IPS-NIHi7 (cell line): ENCODE data around the gene CCNK.

Source experiments
- DNase-seq: peaks from one replicate; pipeline ENCODE4 v3.0.0; 2012; ENCODE audit warnings: mixed read lengths; ENCODE audit errors: extremely low spot score

The CCNK gene

DNA sequence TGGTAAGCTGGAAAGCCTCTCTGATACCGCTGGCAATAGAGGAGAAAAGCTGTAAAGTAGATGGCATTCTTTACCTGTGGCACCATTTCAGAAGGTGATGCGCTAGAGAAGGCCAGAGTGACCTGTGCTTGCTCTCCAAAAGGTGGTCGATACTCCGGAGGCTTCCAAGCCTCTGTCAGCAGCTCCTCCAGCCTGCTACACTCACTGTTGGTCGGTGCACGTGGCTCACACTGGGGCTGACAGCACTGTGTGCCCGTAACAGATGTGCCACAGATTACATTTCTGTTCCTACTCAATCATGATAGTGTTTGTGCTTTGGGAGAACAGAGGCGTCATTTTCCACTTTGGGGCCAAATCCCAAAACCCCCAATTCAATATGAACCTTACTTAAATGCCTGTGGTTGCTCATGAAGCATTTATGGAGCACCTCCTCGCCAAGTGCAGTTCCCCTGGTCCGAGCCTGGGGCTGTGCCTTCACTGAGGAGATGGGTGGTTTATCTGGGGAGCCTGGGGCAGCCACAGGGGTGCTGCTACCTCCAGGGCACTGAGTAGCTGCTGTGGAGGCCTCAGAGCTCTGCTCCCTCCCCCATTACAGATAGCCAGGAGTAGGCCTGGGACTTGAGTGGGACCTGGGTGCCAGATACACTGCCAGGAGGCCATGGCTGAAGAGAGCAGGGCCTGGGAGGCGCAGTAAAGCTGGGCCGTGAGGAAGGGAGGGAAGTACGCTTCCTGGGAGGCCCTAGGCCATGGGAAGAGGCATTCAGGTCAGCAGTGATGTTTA is 26.8 kb downstream of the CCNK start:
- DNase-seq: no peak

- peak; percentile 55 for DNase-seq
Observed at GRCh38 chr14:99508896-99509629, 27.9 kb downstream of the CCNK start.

DNA sequence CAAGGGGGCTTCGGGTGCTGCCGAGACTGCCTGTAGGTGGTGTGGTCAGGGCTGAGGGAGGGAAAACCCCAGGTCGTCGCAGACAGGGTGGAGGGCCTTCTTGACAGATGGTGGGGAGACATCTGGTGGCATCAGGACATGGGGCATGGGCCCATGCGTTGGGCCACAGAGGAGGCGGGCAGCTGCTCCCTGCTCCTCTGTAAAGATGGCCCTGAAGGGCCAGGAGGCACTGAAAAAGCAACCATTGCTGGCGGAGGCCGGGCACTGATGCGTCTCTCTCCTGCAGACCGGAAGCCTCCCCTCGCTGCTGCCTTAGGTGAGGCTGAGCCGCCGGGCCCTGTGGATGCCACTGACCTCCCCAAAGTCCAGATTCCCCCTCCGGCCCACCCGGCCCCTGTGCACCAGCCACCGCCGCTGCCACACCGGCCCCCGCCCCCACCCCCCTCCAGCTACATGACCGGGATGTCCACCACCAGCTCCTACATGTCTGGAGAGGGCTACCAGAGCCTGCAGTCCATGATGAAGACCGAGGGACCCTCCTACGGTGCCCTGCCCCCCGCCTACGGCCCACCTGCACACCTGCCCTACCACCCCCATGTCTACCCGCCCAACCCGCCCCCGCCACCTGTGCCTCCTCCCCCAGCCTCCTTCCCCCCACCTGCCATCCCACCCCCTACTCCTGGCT is 28.8 kb downstream of the CCNK start:
- peak; percentile 10 for DNase-seq

DNA sequence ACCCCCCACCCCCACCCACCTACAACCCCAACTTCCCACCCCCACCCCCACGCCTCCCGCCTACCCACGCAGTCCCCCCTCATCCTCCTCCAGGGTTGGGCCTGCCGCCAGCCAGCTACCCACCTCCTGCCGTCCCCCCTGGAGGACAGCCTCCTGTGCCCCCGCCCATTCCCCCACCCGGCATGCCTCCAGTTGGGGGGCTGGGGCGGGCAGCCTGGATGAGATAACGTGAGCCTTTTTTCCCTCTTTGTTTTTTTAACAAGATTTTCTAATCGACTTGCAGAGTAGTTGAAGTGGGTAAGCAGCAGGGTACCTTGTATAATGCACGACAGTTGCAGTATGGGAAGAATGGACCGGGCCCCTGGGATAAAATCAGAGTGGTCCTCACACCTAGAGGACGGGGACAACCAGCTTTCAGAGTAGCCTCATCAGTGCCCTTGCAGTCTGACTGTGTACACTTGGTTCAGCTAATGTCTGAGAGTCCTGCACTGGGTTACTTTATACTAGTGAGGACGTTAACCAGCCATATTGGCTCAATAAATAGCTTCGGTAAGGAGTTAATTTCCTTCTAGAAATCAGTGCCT is 29.4 kb downstream of the CCNK start:
- no peak for DNase-seq

DNA sequence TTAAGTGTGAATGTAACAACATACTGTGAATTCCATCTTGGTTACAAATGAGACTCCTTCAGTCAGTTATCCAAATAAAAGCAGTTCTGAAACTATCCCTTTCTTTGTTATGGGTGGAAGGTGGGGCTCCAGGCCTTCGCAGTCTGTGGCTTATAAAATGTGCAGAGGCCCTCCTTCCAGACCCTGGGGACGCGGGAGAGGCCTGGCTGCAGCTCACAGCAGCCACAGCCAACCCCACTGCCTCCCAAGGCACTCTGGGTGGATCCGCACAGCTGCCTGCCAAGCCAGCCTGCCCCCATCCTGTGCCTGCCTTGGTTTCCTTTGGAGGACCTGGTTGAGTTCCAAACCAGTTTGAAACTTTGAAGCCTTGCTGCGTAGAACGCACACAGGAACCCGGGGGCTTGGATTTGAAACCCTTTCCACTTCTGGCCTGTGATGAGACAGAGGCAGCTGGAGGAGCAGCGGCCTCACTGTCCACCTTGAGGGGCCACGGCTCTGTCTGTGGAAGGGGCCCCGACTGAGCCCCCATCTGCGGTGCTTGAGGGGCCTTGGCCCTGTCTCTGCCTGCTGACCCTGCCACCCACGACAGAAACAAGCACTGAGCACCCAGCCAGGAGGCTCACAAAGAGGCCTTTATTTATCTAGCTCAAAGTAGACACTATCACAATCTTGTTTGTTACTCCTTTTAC is 30.4 kb downstream of the CCNK start:
- DNase-seq: no peak

- DNase-seq: no peak
Observed at GRCh38 chr14:99512110-99512449, 30.9 kb downstream of the CCNK start.

DNA sequence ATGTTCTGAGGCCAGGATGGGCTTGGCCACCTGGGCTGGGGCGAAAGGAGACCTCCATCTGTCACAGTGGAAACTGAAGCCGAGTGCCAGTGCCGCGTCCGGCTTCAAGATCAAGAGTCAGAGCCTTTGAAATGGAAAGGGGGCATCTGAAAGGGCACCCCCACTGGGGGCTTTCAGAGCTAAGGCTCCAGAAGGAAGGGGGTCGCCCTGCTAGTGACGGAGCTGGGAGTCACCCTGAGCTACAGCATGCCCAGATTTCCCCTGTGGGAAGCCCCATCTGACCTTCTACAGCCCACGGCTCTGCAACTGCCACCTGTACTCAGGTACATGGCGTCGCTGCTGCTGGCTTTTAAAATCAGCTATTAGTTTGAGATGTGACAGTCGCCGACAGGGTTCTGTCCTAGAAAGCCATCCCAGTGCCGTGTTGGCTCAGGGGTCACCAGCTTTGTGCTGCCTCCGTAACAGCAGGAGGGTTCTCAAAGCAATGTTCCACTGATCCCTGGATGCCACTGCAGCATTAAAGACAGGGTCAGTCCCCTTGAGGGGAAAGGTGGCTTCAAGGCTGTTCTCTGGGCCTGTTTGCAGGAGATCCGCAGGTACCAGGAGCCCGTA is 31.5 kb downstream of the CCNK start:
- DNase-seq: no peak

DNA sequence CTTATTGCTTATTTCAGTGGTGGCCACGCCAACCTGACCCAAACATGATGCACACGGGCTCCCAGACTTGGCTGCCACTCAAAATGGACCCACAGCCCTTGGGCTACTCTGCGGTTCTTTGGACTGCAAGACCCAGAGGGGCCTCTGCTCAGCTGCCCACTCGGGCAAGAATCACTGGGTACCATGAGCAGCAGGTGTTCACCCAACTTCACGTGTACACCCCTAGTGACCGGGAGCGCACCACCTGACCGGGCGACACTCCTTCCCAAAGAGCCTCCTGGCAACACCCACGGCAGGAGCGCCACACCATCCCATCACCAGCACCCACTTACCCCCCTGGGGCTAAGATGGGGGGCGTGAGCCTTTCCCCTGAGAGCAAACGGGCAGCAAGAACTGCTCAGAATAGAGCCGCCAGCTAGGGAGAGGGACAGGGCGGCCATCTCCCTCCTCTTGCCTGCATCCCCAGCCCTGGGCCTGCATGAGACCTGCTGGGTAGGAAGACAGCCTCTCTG is 32.0 kb downstream of the CCNK start:
- no peak for DNase-seq

DNA sequence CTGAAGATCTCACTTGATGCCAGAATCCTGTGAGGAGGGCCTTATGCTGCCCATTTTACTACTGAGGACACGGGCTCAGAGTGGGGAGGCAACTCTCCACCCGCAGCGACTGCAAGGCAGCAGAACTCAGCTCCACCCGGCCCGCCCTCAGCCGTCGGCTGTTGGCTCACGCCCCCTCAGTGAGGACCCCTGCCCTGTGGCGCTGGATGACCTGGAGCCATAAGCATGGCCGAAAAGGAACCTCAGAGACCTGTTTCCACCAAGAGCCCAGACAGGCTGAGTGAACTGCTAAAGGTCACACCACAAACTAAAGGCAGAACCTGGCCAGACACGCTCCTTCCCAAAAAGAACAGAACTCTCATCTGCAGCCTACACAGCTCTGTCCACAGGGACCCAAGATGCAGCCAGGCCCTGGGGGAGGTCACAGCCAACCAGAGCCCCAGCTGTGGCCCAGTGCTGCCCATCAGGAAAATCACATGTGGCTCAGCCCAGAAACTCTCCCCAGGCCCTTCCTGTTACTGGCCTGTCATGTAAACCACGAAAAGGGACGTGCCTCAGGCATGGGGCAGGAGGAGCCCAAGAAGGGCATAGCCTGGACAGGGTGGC is 32.8 kb downstream of the CCNK start:
- DNase-seq: no peak

DNA sequence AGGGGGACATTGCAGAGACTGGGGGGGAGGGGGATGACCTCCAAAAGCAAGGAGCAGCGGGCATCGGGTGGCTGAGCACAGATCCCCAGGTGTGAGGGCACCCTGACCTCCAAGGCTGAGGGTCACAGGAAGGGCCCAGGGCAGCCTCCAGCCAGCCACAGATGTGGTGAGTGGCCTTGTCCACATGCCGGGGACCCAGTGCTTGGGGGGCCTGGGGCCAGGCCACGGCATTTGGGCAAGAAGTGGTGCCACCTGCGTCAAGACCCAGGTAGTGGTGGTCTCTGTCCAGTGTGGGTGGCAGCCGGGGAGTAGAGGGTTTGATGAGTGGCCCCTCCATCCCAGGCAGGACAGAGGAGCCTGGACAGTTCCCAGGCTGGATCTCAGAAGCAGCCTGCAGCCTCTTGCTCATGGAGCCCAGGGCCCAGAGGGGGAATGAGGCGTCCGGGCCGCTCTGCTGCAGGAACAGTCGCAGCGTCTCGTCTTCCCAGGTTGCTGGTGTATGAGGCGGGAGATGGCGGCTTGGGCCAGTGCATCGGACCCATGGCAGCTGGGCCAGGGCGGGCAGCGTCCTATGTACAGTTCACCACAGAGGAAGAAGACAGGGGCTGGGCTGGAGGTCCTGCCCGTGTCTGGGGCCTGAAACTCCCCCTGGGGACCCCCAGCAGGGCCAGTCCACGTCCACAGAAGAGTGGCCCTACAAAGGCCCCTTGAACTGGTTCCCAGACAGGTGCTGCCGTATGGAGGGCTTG is 33.5 kb downstream of the CCNK start:
- DNase-seq: no peak

- no peak for DNase-seq
Observed at GRCh38 chr14:99515301-99516155, 34.3 kb downstream of the CCNK start.

GRCh38 chr14:99516156-99516870 is 35.1 kb downstream of the CCNK start:
- DNase-seq: no peak

DNA sequence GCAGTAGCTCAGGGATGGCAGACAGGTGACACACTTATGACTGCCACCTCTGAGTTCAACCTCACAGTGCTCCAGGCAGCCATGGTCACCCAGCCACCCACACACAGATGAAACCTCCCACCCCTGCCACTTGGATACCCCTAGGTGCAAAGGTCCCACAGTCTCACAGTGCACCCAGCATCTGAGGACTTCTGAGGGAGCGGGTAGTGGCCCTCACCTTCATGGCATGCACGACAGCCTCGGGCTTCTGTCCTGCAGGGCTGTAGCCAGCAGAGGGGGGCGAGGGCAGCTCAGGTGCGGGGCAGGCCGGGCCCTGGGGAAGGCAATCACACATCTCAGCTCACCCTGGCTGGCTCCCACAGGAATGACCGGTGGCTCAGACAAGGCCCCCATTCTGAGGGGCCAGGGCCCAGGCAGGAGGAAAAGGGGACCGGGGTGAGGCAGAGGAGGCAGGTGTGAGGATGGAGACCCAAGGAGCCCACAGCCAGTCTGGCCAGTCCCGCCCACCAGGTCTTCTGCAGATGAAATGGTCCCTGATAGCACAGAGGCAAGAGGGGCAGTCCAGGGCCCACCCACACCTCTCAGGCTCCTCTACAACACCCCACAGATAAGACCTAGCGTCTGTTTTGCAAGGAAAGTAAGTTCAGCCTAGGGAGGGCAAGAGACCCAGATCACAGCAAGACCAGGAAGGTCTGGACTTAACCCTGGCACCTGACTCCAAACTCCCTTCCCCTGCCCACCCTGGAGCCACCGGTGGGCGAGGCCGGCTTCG is 35.8 kb downstream of the CCNK start:
- DNase-seq: no peak

DNA sequence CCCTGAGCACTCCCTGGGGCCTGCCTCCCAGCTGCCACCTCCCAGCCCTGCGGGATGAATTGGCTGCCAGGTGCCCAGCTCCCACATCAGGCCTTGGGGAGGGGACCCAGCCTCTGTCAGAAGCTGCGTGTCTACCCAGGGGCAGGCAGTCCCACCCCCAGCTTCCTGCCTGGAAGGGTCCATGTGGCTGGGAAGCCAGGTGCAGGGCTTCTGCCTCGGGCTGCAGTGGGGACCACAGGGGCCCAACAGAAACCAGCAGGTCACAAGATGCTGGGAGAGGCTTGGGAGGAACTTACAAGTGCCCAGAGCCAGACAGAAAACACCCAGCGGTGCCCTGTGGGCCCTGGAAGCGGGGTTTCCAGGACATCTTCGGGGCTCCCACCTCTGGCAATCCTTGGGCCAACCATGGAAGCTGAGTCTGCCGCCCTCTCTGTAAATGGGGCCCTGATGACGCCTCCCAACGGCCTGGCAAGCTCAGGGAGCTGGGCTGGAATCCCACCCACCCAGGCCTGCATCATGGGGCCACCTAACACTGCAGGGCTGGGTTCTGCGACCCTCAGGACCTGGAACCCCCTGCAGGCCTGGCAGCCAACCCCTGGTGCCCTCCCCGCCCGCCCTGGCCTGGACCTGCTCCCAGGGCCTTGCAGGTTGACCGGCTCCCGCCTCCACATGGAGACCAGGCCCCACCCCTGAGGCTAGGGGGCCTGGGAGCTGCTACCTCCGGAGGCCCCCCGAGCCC is 36.6 kb downstream of the CCNK start:
- no peak for DNase-seq

GRCh38 chr14:99518441-99519346 is 37.5 kb downstream of the CCNK start:
- peak; percentile 88 for DNase-seq

DNA sequence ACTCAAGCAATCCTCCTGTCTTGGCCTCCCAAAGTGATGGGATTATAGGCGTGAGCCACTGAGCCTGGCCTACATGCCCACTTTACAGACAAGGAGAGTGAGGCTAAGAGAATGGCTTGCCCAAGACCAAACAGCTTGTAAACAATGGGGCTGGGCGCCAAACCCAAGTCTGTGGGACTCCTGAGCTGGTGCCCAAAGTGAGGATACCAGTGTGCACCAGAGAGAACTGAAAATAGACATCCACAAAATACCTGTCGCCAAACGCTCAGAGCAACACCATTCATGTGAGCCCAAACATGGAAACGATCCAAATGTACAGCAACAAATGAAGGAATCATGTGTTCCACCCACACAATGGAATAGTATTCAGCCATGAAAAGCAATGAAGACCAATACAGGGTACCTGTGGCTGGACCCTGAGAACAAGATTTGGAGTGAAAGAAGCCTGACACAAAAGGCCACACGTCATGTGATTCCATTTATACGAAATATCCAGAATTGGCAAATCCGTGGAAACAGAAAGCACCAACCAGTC is 38.2 kb downstream of the CCNK start:
- no peak for DNase-seq
